HG03520 (cell line): ENCODE results near the gene C9orf72.
A peak's percentile ranks its signal among the peaks of the same experiment; 100 is the strongest.

Source experiments
- ATAC-seq: cut with Tn5 transposase; IDR thresholded peaks from one replicate; pipeline ENCODE4 v1.9.1; 2021; ENCODE audit warnings: mild to moderate bottlenecking, moderate library complexity; ENCODE audit not compliant: unreplicated experiment

Gene C9orf72

DNA sequence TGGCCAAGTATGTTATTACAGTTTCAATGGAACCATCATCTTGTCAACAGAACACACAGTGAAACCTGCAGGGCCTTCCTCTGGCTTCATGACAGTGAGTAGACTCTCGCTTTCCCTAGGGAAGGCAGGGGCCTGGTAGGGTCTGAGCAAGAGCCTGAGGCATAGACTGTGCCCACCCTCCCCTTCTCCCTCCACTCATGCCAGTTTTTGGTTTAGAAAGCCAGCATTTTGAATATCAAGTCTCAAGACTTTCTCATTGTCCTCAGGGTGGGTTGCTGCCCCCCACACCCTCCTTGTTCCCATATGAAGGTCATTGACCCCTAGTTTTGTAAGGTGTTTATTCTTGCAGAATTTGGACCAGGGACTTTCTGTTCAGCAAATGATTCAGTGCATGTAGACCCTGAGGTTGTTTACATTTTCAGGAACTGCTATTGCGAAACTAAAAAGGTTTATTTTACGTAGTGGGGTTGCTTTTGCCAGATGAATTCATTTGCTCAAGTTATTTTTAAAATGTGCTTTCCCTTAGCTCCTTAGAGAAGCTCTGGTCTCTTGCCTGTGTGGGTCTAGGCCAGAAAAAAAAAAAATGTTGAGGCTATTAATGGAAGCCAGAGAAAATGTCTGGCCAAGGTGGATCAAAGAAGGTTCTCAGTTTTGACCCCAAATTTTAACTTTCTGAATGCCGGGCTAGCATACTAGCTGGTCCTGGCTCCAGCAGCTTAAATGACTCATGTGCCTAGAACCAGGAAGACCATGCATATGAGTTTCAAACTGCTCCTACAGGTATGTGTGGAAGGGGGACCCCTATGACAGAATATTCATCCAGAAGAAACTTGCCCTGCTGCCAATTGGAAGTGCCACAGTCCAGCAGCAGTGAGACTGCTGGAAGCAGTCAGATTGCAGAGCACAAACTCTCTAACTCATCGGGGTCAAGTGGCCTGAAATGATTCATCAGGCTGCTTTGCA, 33.5 kb downstream of the C9orf72 start:
- ATAC-seq = no peak

DNA sequence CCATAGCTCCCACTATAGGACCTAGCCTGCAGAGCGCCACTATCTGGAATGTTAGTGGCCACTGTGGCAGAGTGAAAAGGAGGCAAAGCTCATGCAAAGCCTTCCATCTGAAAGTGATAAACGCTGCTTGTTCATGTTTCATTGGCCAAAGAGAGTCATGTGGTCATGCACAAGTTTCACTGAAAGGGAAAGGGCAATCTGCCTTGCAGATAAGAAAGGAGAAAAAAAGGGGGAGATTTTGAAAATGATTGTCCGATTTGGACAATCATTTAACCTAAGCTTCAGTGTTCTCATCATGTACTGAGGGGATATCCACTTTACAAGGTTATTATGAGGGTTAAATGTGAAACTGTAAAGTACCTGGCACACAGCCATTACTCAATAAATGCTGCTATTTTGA, 34.6 kb downstream of the C9orf72 start:
- no peak for ATAC-seq

DNA sequence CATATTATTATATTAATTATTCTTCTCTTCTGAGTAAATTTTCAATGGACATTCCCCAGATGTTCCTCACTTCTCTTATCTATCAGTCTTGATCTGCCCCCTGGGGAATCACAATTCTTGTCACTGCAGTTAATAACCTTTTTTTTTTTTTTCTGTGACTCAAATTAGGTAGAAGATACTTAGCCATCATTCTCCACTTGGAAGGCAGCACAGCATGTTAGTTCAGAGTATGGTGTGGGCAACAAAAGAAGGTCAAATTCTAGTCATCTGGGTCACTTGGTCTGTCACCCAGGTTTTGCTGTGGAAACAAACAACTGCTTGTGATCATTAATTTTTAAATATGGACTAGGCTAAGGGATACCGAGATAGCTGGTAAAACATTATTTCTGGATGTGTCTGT, 35.5 kb downstream of the C9orf72 start:
- ATAC-seq = no peak

DNA sequence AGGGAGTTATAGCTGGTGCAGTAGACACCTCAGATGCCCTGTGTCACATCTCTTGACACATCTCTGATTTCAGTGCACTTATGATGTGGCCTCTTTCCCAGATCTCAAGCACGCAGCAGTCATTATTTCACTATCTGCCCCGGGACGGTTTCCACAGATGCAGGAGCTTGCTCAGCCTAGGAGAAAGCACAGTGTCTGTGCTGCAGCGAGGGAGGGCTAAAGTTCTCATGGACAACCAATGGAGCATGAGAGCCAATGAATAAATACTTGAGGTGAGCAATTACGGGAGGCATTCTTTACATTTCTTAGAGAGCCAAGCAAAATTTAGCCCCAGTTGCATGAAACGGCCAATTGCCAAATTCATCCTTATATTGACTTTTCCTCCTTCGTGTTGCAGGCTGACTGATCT, 36.2 kb downstream of the C9orf72 start:
- ATAC-seq = no peak

DNA sequence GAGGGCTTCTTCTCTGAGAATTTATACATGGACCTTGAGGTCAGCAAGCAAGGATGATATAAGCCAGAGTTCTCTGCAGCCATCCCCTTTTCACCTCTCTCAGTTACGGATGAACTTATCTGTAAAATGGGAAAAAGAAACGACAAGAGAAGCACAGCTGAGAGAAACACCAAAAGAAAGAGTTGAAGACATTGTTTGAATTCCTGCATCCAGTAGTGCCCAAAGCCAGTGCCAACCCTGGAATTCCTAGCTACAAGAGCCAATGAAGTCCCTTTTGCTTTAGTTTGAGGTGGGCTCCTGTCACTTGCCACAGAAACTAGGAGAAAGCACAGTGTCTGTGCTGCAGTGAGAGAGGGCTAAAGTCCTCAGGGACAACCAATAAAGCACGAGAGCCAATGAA, 37.1 kb downstream of the C9orf72 start:
- no peak for ATAC-seq

DNA sequence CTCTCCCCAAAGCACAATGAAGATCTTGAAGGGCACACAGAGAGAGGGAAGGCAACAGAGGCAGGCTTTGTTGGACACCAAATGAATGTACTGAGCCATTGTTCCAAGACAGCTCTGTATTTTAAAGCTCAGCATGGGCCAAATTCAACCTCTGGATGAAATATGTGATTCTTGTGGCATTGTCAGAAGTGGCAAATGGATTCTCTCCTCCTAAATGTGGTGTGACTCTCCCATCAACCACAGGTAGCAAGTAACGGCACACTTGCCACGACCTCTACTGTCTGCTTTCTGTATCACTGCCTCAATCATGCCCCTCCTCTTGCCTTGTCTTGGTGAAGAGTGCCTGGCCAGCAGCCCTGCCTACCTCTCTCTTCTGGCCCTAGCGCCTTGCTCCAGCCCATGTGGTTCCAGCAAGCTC, 37.6 kb downstream of the C9orf72 start:
- ATAC-seq = peak; percentile 80

DNA sequence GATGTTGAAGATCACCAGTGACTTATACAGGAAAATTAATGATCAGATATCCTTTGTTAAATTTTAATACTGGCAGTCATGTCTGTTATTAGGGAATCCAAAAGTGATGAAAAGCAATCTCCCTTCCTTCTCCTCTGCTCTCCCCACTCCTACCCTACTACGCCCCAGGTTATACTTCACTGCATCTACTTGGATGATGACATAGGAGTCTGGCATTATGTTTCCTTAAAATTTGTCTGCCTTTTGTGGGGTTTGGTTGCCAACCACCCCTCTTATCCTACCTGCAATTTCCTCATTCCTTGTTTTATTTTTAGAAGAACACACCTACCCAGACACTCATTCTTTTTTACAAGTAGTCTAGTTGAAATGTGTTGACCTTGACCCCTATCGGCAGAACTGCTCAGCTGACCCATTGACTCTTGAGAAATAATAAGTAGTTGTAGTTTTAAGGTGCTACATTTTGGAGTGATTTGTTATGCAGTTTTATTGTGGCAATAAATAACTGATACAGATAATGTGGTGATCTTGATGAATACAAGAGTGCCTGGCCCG, 38.5 kb downstream of the C9orf72 start:
- no peak for ATAC-seq

DNA sequence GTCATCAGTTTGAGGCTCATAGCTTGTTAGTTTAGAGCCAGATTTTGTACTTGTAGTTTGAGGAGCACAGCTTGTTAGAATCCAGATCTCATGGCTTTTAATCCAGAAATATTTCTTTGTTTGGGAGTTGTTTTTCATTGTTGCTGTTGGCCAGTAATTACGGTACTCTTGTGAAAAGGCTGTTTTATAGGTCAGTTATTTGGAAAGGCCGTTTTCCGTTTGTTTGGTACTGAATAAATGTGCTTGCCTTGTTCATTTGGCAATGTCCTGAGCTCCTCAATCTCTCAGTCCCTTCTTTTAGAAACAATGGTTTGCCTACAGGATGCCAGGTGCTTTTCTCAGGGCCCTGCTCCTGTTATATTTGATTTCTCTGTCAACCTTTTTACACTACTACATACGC, 39.1 kb downstream of the C9orf72 start:
- ATAC-seq = no peak

DNA sequence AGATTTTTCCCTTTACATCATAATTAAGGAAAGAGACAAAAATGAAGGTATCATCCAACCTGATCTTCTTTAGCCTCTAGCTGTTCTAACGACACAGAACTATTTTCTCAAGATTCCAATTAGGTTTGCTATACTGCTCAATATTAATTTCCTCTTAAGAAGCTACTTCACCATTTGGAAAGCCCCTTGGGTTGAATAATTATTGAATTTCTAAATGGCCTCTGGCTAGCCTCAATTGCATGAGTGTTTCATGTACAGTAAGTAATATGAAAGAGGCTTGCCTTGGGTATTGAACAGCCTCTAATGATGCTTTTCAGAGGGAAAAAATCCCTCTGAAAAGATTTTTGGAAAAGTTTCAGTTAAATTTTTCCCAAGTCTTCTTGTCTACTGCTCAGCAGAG, 40.0 kb downstream of the C9orf72 start:
- no peak for ATAC-seq

DNA sequence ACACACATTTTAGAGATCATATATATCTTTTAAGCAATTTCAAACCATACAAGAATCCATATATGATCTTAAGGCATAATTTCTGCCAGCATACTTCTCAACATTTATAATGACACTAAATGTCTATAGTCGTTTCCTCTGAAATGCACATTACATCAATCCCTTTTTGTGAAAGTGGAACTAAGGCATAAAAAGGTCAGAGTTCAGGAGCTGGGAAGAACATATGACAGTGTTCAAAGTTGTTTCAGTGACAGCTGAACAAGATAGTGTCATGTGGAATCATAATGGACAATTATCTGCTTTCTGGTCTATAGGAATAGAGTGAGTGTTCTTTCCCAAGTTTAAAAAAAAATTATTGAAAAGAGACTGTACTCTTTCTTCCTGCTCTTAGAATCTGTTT, 41.2 kb downstream of the C9orf72 start:
- ATAC-seq = no peak

DNA sequence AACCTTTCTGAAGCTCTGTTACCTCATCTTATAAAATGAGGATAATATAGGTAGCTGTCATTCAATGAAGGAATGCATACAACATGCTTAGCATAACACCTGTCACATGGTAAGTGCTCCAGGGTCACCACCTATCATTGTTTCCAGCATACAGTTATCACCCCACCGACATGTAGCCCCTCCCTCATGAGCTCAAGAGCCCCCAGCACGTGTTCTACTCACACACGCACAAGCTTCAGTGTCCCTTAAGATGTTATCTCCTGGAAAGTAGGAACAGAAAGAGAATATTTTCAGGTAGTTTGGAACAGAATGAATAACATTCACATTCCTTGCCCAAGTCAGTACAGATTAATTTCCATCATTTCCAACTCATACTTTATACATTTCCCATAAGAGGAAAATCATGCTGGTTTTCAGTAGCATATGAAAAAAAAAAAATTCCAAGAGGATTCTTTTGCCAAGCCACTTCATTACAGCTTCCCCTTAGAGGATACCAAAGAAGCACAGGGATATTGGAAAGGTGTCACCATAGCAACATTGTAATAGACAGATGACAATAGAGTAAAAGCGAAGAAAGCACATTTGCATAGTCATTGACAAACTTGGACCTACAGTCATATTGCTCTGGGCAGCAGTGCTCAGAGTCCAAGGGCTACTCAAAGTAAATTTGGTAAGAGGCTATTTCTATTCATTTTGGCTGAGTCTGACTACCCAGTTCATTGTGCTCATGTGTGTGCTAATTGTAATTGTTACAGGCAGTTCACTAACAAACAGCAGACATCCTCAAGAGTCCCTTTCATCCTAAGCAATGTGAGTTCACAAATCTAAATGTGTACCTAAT, 42.1 kb downstream of the C9orf72 start:
- ATAC-seq = no peak

DNA sequence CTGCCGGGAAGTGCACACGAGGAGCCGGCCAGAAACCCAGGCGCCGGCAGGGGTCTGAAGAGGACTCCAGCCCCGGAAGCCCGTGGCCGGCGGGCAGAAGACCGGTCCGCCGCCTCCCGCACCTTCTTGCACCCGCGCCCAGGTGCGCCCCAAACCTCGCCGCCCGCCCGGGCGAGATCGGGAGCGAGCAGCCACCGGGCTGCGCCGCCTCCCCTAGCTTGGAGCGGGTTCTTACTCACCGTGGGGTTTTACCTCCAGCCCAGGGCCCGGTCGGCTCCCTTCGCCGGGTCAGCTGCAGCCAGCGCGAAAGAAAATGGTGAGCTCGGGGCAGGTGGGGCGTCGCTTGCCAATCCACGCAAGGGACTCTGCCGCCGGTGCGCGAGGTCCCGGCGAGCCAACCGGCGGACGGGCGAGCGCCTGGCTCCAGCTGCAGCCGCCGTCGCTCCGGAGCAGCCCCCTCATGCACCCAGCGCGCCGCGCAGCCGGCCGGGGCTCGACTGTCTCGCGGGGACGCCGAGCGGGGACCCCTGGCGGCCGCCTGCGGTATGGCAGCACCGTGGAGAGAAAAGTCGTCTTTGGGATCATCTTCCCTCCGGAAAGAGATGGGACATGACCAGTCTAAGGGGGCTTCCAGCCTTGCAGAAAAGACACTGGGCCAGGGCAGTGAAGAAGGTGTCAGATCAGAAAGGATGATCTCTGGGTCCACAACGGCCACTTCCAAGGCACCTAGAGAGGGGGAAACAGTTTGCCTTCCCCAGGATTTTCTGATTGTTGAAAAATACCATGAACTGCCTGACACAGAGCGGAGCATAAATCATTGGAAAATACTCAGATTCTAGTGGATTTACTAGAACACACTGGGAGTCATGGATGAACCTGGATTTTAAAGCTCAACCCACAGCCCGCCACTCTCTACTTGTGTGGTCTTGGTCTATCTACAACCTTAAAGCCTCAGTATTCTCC, 43.7 kb downstream of the C9orf72 start, which contains the start of gene MOB3B:
Gene MOB3B, minus strand, starts transcription at position 499 of the 963 bp plus-strand sequence. CDS start 74,264 bp downstream, outside the sequence.
- peak; percentile 77 for ATAC-seq

DNA sequence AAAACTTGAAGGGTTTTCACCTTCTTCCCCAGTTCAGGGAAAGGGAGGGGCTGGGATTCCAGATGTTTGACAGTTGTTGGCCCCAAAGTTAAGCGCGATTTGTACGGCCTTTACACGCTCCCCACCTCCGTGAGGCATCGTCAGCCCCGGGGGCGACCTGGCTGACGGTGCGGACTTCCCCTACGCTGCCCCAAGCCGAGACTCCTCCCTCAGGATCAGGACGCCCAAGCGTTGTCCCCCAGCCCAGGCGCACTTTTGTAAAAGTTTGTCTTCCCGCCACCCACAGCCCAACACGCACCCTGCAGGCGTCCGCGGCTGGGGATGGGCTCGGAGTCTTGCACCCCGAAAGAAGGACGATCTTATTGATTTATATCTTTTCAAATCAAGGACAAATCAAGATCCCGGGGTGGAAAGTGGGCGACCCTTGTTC, 44.4 kb downstream of the C9orf72 start:
- peak; percentile 39 for ATAC-seq

DNA sequence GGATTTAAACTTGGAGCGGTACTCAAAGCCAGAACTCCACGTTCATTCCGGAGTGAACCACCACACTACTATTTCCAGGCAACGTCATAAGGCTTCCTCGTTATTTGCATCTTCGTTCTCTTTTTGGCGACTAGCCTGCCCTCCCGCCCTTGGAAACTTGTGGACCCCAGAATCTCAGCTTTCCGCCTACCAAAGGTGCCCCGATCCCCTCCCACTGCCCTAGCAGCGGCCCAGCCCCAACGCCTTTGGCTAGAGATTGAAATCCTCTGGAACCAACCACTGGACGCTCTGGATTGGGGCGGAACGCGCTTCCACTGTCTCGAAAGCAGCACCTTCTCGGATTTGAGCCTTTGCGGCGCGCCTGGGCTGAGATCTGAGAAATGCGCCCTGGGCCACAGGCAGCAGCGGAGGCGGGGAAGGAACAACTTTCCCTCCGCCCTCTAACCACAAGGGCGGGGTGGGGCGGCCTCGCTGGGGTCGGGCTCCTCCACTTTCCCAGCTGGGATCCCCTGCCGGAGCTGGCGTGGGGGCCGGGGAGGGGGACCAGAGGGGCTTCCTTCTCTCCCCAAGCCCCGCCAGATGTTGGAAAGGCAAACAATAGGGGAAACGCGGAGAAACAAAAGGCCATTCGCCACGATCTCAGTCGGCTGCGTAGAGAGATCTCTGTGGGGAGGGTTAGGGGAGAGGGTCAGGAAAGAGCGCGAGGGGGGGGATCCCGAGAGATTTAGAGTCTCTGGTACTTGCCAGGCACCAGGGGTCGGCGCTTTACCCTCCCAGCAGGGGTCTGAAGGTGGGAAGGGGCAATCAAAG, 45.0 kb downstream of the C9orf72 start:
- peak; percentile 45 for ATAC-seq

DNA sequence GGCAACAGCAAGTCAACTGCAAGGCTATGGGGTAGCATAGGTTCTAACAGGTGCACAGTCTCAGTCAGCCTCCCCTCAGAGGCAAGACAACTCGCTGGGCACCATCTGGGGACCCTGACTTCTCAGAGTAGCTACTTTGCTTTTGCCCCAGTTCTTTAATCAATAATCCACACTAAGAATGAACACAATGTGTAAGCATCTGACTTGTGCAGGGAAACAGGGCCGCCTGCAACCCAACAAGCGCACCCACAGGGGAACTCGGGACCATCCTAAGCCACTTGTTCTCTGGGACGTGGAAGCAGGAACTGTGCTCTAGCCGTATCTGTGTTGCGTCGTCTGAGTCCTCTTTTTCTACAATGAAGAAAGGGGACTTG, 45.6 kb downstream of the C9orf72 start:
- ATAC-seq = no peak

DNA sequence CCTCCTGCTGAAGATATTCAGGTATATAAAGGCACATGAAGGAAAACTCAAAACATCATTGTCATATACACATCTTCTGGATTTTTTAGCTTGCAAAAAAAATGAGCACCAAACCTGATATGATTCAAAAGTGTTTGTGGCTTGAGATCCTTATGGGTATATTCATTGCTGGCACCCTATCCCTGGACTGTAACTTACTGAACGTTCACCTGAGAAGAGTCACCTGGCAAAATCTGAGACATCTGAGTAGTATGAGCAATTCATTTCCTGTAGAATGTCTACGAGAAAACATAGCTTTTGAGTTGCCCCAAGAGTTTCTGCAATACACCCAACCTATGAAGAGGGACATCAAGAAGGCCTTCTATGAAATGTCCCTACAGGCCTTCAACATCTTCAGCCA, 49.0 kb downstream of the C9orf72 start, which contains the start of gene IFNK:
Gene IFNK, plus strand, starts transcription at position 55 of the 400 bp plus-strand sequence. Its CDS starts 47 bp downstream, at position 102.
- ATAC-seq = no peak

DNA sequence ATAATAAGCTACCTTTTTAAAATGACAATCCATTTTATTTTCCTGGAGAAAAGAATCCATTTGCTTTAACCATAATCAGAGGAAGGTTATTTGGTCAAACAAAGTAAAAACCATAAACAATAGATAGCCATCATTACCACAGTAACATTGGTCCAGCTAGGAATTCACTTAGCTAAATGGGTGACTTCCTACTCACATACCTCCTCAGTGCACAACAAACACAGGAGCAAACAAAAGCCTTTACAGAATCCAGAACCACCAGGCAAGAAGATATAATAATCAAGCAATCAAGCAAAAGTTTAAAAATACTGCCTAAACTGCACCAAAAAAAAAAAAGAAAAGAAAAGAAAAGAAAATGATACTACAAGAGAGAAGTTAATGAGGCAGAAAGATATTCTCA, 50.1 kb downstream of the C9orf72 start:
- no peak for ATAC-seq

DNA sequence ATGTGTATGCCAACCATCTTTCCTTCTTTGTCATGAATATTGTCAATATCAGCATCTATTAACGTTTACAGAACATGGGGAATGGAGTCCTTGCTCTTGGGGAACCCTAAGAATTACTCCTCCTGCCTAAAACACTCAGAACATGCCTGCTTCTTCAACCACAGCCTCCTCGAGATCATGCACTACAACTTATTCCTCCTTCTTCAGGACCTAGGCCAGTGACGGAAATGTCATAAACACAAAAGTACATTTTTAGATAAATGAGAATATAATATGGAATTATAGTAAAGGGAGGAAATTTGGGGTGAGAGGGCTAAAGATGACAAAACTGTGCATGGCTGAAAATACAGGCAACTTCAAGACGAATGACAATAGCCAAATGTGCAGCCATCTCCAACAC, 52.3 kb downstream of the C9orf72 start:
- ATAC-seq = no peak
